ENCODE data around the gene ZNF394. TPM values are rescaled to one million over a fixed set of nuclear protein-coding genes. Genes with fewer than 3 reads are reported as not detected.

The ZNF394 gene
- polyA plus RNA-seq, 1 of the 3 experiments (the other 2 are of a cell fraction) = 19.8 TPM

GRCh38 chr7:99461221-99461620, 38.9 kb downstream of the ZNF394 start:
- Histone ChIP-seq H3K36me3 (replicated peaks in 1 of 2; ENCODE audit: control insufficient read depth in 1 of 2, insufficient read depth in 2 of 2, low read length in 1 of 2) (peaks cover 42 to 57% of the 10 kb centered on the region in 2 experiments), H2AFZ (ENCODE audit: low read depth) (no peak overlapping the region), H3K79me2 (ENCODE audit: insufficient read depth) (peaks cover 97% of the 10 kb centered on the region), H3K9ac (no peak overlapping the region), H3K4me2 (no peak overlapping the region), H3K27ac (ENCODE audit: low read depth in 2 of 2, low read length in 1 of 2) (no peak overlapping the region), H3F3A (replicated peaks; ENCODE audit: insufficient read depth) (peaks cover 33% of the 10 kb centered on the region), H3K27me3 (ENCODE audit: insufficient read depth) (no peaks in the 10 kb centered on the region), H3K4me3 (ENCODE audit: low read depth in 2 of 2, low read length in 1 of 2) (no peak overlapping the region), H3K9me2 (no peaks in the 10 kb centered on the region), H3K9me3 (no peaks in the 10 kb centered on the region), H4K20me1 (ENCODE audit: insufficient read depth) (peaks cover 53% of the 10 kb centered on the region), H3K4me1 (ENCODE audit: control insufficient read depth in 1 of 2, insufficient read depth in 2 of 2, low read depth in 1 of 2, low read length in 1 of 2) (peaks cover 4 to 8% of the 10 kb centered on the region in 2 experiments; a peak in 2 of 4 replicates)
- ChIA-PET POLR2A (no interaction called here), CTCF (interaction anchor here (1.0 to 1.2 kb wide), 2 partner anchors 12 to 155 kb away, joined by 3 read pairs; no protein-coding TSS in a partner anchor)
- 76% methylated on average over 2 of the region's 2 CpGs for WGBS (ENCODE audit: low lambda C conversion rate)
- no peak for TF ChIP-seq NRF1 (IDR thresholded peaks at IDR 0.05; ENCODE audit: low read depth, low read length)
- no peak for TF ChIP-seq RFX5 (IDR thresholded peaks at IDR 0.05; ENCODE audit: low read length)
- no peak for TF ChIP-seq TAF1 (IDR thresholded peaks at IDR 0.05; ENCODE audit: borderline replicate concordance, low read depth, low read length)
- no peak for TF ChIP-seq RXRA (IDR thresholded peaks at IDR 0.05; ENCODE audit: borderline replicate concordance, low read depth)
- TF ChIP-seq EP300 (IDR thresholded peaks at IDR 0.05; ENCODE audit: borderline replicate concordance in 1 of 2, low read depth in 1 of 2, low read length in 1 of 2) = no peak
- no peak for TF ChIP-seq MEF2A (IDR thresholded peaks at IDR 0.05; ENCODE audit: borderline replicate concordance, low read depth)
- TF ChIP-seq POLR2AphosphoS5 (IDR thresholded peaks at IDR 0.05; ENCODE audit: low read depth, low read length) = no peak
- TF ChIP-seq RAD21 (IDR thresholded peaks at IDR 0.05; ENCODE audit: low read length) = no peak
- no peak for TF ChIP-seq SMC3 (IDR thresholded peaks at IDR 0.05; ENCODE audit: low read depth, low read length)
- no peak for TF ChIP-seq YY1 (IDR thresholded peaks at IDR 0.05; ENCODE audit: low read depth)
- no peak for TF ChIP-seq RCOR1 (IDR thresholded peaks at IDR 0.05; ENCODE audit: low read length)
- DNase-seq = no peak

GRCh38 chr7:99460651-99461050, 39.4 kb downstream of the ZNF394 start:
- 91% methylated on average over 11 of the region's 11 CpGs for WGBS (ENCODE audit: low lambda C conversion rate)
- Histone ChIP-seq H3K9me2 (no peaks in the 10 kb centered on the region), H3K36me3 (replicated peaks in 1 of 2; ENCODE audit: control insufficient read depth in 1 of 2, insufficient read depth in 2 of 2, low read length in 1 of 2) (peaks cover 46 to 62% of the 10 kb centered on the region in 2 experiments), H3K9me3 (no peaks in the 10 kb centered on the region), H3K9ac (no peak overlapping the region), H2AFZ (ENCODE audit: low read depth) (no peak overlapping the region), H3F3A (replicated peaks; ENCODE audit: insufficient read depth) (peaks cover 33% of the 10 kb centered on the region), H3K79me2 (ENCODE audit: insufficient read depth) (peaks cover 96% of the 10 kb centered on the region), H3K4me3 (ENCODE audit: low read depth in 2 of 2, low read length in 1 of 2) (no peak overlapping the region), H4K20me1 (ENCODE audit: insufficient read depth) (peaks cover 53% of the 10 kb centered on the region), H3K4me2 (no peak overlapping the region), H3K27ac (ENCODE audit: low read depth in 2 of 2, low read length in 1 of 2) (no peak overlapping the region), H3K27me3 (ENCODE audit: insufficient read depth) (no peaks in the 10 kb centered on the region), H3K4me1 (ENCODE audit: control insufficient read depth in 1 of 2, insufficient read depth in 2 of 2, low read depth in 1 of 2, low read length in 1 of 2) (peaks cover 4 to 8% of the 10 kb centered on the region in 2 experiments; a peak in 2 of 4 replicates)
- TF ChIP-seq FOXM1 (IDR thresholded peaks at IDR 0.05; ENCODE audit: low read depth) (no peak), RAD21 (IDR thresholded peaks at IDR 0.05; ENCODE audit: low read length) (no peak), NFIC (IDR thresholded peaks at IDR 0.05; ENCODE audit: borderline replicate concordance) (no peak), TEAD4 (IDR thresholded peaks at IDR 0.05; ENCODE audit: borderline replicate concordance, insufficient read depth) (no peak), MXI1 (IDR thresholded peaks at IDR 0.05; ENCODE audit: low read depth, low read length) (no peak), SMC3 (IDR thresholded peaks at IDR 0.05; ENCODE audit: low read depth, low read length) (no peak), ZBTB33 (IDR thresholded peaks at IDR 0.05; ENCODE audit: borderline replicate concordance, low read depth) (no peak), CHD2 (IDR thresholded peaks at IDR 0.05; ENCODE audit: low read length, partially characterized antibody) (no peak), TAF1 (IDR thresholded peaks at IDR 0.05; ENCODE audit: borderline replicate concordance, low read depth, low read length) (no peak), USF1 (IDR thresholded peaks at IDR 0.05; ENCODE audit: borderline replicate concordance, low read depth) (no peak), POLR2AphosphoS5 (IDR thresholded peaks at IDR 0.05; ENCODE audit: low read depth, low read length) (no peak), YY1 (IDR thresholded peaks at IDR 0.05; ENCODE audit: low read depth) (no peak), NRF1 (IDR thresholded peaks at IDR 0.05; ENCODE audit: low read depth, low read length) (no peak), TCF12 (IDR thresholded peaks at IDR 0.05) (no peak)
- ChIA-PET POLR2A (no interaction called here), CTCF (interaction anchor here (0.9 to 1.2 kb wide), 3 partner anchors 11 to 155 kb away, joined by 3 read pairs; no protein-coding TSS in a partner anchor)
- DNase-seq = no peak
